Measurements from ENCODE around the gene NOSIP. TPM values are rescaled to one million over a fixed set of nuclear protein-coding genes. Genes with fewer than 3 reads are reported as not detected.

The NOSIP gene
- total RNA-seq, 1 donor from 2014 or later, result 82.1 TPM

GRCh38 chr19:49567861-49568441, 12.4 kb downstream of the NOSIP start:
- H3K9me3 Mint-ChIP-seq (ENCODE audit: low read depth), result no peaks in the 10 kb centered on the region
- no peak overlapping the region for H3K4me3 Mint-ChIP-seq (ENCODE audit: low read depth)
- no peak for DNase-seq (ENCODE audit: low spot score, unreplicated experiment)
- no peaks in the 10 kb centered on the region for H3K27me3 Mint-ChIP-seq
- peak overlapping the region; percentile 67 for H3K27ac Mint-ChIP-seq
- peaks cover 24% of the 10 kb centered on the region for H3K4me1 Mint-ChIP-seq (ENCODE audit: low read depth)
- H3K36me3 Mint-ChIP-seq (ENCODE audit: insufficient read depth), result peaks cover 5% of the 10 kb centered on the region
- no peak for TF ChIP-seq CTCF (IDR thresholded peaks at IDR 0.05; ENCODE audit: unreplicated experiment)

GRCh38 chr19:49566302-49566701, 14.1 kb downstream of the NOSIP start:
- no peak for TF ChIP-seq CTCF (IDR thresholded peaks at IDR 0.05; ENCODE audit: unreplicated experiment)
- DNase-seq (ENCODE audit: low spot score, unreplicated experiment), result no peak
- Mint-ChIP-seq H3K27me3 (no peaks in the 10 kb centered on the region), H3K36me3 (ENCODE audit: insufficient read depth) (peaks cover 5% of the 10 kb centered on the region), H3K9me3 (ENCODE audit: low read depth) (no peaks in the 10 kb centered on the region), H3K4me3 (ENCODE audit: low read depth) (no peak overlapping the region), H3K4me1 (ENCODE audit: low read depth) (peaks cover 23% of the 10 kb centered on the region), H3K27ac (no peak overlapping the region)

- Mint-ChIP-seq H3K27me3 (no peaks in the 10 kb centered on the region), H3K9me3 (ENCODE audit: low read depth) (no peaks in the 10 kb centered on the region), H3K27ac (no peak overlapping the region), H3K4me3 (ENCODE audit: low read depth) (no peak overlapping the region), H3K4me1 (ENCODE audit: low read depth) (peaks cover 22% of the 10 kb centered on the region), H3K36me3 (ENCODE audit: insufficient read depth) (peaks cover 5% of the 10 kb centered on the region)
- TF ChIP-seq CTCF (IDR thresholded peaks at IDR 0.05; ENCODE audit: unreplicated experiment), result no peak
- no peak for DNase-seq (ENCODE audit: low spot score, unreplicated experiment)
Measured at GRCh38 chr19:49565261-49565660, 15.1 kb downstream of the NOSIP start.

- peaks cover 22% of the 10 kb centered on the region for H3K4me1 Mint-ChIP-seq (ENCODE audit: low read depth)
- no peak overlapping the region for H3K4me3 Mint-ChIP-seq (ENCODE audit: low read depth)
- DNase-seq (ENCODE audit: low spot score, unreplicated experiment), result no peak
- H3K27ac Mint-ChIP-seq, result no peak overlapping the region
- no peaks in the 10 kb centered on the region for H3K27me3 Mint-ChIP-seq
- peaks cover 3% of the 10 kb centered on the region for H3K36me3 Mint-ChIP-seq (ENCODE audit: insufficient read depth)
- no peak for TF ChIP-seq CTCF (IDR thresholded peaks at IDR 0.05; ENCODE audit: unreplicated experiment)
- H3K9me3 Mint-ChIP-seq (ENCODE audit: low read depth), result no peaks in the 10 kb centered on the region
Measured at GRCh38 chr19:49564616-49565045, 15.7 kb downstream of the NOSIP start.

- Mint-ChIP-seq H3K36me3 (ENCODE audit: insufficient read depth) (peaks cover 15% of the 10 kb centered on the region), H3K27ac (peak overlapping the region; percentile 83), H3K4me1 (ENCODE audit: low read depth) (peaks cover 17% of the 10 kb centered on the region), H3K4me3 (ENCODE audit: low read depth) (no peak overlapping the region), H3K27me3 (no peaks in the 10 kb centered on the region), H3K9me3 (ENCODE audit: low read depth) (no peaks in the 10 kb centered on the region)
- no peak for TF ChIP-seq CTCF (IDR thresholded peaks at IDR 0.05; ENCODE audit: unreplicated experiment)
- no peak for DNase-seq (ENCODE audit: low spot score, unreplicated experiment)
Measured at GRCh38 chr19:49560358-49560900, 19.9 kb downstream of the NOSIP start.

Data from progenitor cell of endocrine pancreas (in vitro differentiated cells).